ENCODE measurements around the gene SAMD10.

The SAMD10 gene

GRCh38 chr20:63980806-63981728 lies 1.6 kb upstream of the SAMD10 start, which contains the start of gene PRPF6 (continued):
- TF ChIP-seq ZBTB26 (tag by site-specific recombination; optimal IDR thresholded peaks at IDR 0.05) (peak; percentile 92), YY2 (tag by site-specific recombination; IDR thresholded peaks at IDR 0.05) (0 out of 2 replicates have a peak, but pooled peaks have one; percentile 5), ZSCAN30 (tag by site-specific recombination; IDR thresholded peaks at IDR 0.05) (0 out of 2 replicates have a peak, but pooled peaks have one; percentile 15), ZNF843 (tag by site-specific recombination; IDR thresholded peaks at IDR 0.05) (peak; percentile 55; the same call in 1 of the 2 replicates), ZNF280D (tag by site-specific recombination; IDR thresholded peaks at IDR 0.05) (no peak), ZBTB10 (tag by site-specific recombination; IDR thresholded peaks at IDR 0.05) (peak; percentile 52; the same call in 1 of the 2 replicates), BCL6B (tag by site-specific recombination; IDR thresholded peaks at IDR 0.05) (no peak), ZNF157 (tag by site-specific recombination; IDR thresholded peaks at IDR 0.05) (no peak), KLF9 (tag by site-specific recombination; IDR thresholded peaks at IDR 0.05; ENCODE audit: low read depth) (peak; percentile 97), ZNF155 (tag by site-specific recombination; IDR thresholded peaks at IDR 0.05) (no peak), PATZ1 (tag by site-specific recombination; IDR thresholded peaks at IDR 0.05) (peak; percentile 94), ZNF10 (tag by site-specific recombination; IDR thresholded peaks at IDR 0.05) (no peak), KLF8 (tag by site-specific recombination; IDR thresholded peaks at IDR 0.05) (peak; percentile 85), PRDM10 (tag by site-specific recombination; IDR thresholded peaks at IDR 0.05) (peak; percentile 50; the same call in 1 of the 2 replicates), ZBTB8A (tag by site-specific recombination; IDR thresholded peaks at IDR 0.05) (peak; percentile 41; the same call in 1 of the 2 replicates), ZSCAN23 (tag by site-specific recombination; IDR thresholded peaks at IDR 0.05) (0 out of 2 replicates have a peak, but pooled peaks have one; percentile 35), ZNF341 (tag by site-specific recombination; IDR thresholded peaks at IDR 0.05; ENCODE audit: low read depth) (0 out of 2 replicates have a peak, but pooled peaks have one; percentile 10), ZNF292 (tag by site-specific recombination; IDR thresholded peaks at IDR 0.05; ENCODE audit: borderline replicate concordance, low read depth) (no peak), SP3 (tag by site-specific recombination; IDR thresholded peaks at IDR 0.05) (peak; percentile 99), ZNF391 (tag by site-specific recombination; IDR thresholded peaks at IDR 0.05; ENCODE audit: borderline replicate concordance, low read depth) (no peak), ZBTB44 (tag by site-specific recombination; IDR thresholded peaks at IDR 0.05) (no peak)
